Stimulated activated naive CD4-positive, alpha-beta T cell treated with Interleukin-2 at 50 U/mL for 16 hours (primary cell): ENCODE data around the gene NOS3.
"Not testable (repeated sequence)": the region's sequence is repeated elsewhere in the genome, so short reads cannot be mapped to it uniquely, and the experiment has no call there.

Experiments
- DNase-seq: peaks from one replicate; lab custom pipeline; 2025; lab: John Stamatoyannopoulos, UW

NOS3 gene

DNA sequence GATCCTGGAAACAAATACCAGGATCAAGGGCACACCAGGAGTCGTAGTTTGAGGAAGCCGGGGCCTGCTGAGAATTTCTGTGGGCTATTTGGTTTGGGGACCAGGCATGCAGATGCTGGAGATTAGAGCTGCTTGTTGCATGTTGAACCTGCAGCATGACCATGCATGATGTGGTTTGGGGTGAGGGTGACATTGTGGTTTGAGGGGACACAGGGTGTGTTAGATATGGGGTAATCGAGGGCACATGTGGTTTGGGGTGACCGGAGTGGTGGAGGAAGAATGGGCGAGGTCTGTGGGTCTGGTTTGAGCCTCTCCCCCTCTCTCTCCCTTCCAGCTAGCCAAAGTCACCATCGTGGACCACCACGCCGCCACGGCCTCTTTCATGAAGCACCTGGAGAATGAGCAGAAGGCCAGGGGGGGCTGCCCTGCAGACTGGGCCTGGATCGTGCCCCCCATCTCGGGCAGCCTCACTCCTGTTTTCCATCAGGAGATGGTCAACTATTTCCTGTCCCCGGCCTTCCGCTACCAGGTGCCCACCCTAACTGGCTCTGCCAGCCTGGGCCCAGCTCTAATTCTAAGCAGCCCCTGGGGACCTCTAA is 10.2 kb downstream of the NOS3 start:
- DNase-seq, result no peak

DNA sequence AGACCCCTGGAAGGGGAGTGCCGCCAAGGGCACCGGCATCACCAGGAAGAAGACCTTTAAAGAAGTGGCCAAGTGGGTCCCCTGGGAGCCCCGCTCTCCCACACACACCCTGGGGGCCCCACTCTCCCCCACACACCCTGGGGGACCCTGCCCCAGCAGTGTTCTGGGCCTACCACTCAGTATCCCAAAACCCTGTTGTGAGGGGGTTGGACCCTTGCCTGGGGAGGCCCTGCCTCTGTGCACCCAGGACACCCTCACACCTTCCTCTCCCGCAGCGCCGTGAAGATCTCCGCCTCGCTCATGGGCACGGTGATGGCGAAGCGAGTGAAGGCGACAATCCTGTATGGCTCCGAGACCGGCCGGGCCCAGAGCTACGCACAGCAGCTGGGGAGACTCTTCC is 10.7 kb downstream of the NOS3 start:
- no peak for DNase-seq

DNA sequence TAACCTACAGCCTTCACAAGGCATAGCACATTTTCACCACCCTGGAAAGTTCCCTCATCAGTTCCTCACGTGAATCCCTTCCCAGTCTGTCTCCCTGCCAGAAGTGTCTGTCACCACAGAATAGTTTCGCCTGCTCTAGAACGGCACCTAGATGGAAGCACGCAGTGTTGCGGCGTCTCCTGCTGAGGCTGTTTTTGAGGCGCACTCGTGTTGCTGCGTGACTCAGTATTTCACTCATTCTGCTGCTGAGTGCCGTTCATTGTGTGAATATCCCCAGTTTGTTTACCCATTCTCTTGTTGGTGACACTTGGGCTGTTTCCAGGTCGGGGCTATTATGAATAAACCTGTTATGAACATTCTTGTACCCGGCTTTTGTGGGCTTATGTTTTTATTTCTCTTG is 12.8 kb downstream of the NOS3 start:
- no peak for DNase-seq

DNA sequence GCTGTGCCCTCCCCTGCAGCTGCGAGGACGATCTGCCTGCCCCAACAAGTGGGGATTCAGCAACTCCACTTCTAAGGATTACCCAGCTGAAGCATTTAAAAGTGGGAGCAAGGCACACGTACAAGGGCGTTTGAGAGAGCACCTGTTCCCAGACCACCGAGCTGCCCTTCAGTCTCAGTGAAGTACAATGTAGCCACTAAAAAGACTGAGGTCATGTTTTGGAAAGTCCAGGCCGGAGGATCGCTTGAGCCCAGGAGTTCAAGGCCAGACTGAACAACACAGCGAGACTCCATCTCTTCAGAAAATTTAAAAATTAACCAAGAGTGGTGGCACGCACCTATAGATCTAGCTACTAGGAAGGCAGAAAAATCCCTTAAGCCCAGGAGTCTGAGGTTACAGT is 14.7 kb downstream of the NOS3 start:
- no peak for DNase-seq

DNA sequence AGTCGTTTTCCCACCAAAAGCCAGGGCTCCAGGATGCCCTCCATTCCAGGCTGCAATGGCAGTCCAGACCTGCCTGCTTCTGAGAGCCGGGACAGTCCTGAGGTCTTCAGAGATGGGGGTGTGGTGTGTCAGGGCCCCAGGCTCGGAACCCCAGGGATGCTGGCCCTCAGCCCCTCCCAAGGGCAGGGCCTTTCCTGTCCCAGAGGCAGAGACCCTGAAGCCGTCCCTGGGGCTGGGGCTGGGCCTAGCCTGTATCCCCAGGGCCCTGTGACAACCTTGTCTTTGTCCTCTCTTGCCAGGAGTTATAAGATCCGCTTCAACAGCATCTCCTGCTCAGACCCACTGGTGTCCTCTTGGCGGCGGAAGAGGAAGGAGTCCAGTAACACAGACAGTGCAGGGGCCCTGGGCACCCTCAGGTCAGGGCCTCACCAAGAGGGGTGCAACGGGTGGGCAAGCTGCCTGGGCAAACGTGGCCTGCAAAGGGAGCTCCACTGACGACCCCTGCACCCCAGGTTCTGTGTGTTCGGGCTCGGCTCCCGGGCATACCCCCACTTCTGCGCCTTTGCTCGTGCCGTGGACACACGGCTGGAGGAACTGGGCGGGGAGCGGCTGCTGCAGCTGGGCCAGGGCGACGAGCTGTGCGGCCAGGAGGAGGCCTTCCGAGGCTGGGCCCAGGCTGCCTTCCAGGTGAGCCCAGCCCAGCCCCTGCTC is 15.9 kb downstream of the NOS3 start:
- no peak for DNase-seq

DNA sequence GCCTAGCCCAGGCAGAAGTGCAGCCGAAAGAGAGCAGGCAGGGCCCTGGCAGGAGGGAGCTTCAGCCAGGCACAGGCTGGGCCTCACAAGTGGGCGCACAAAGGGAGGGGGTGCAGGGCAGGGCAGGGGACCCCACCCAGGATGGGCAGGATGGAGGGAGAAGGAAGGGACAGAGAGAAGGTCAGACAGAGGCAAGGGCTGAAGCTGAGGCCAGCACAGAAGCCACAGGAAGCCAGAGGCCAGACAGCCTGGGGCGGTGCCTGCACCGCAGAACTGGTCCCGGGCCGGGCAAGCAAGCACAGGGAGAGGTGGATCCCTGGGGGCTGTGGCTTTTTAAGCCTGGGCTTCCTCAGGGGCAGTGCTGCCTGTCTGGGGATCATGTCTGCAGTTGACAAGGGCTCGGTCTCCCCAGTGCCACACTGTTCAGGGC is 16.7 kb downstream of the NOS3 start:
- DNase-seq, result no peak

DNA sequence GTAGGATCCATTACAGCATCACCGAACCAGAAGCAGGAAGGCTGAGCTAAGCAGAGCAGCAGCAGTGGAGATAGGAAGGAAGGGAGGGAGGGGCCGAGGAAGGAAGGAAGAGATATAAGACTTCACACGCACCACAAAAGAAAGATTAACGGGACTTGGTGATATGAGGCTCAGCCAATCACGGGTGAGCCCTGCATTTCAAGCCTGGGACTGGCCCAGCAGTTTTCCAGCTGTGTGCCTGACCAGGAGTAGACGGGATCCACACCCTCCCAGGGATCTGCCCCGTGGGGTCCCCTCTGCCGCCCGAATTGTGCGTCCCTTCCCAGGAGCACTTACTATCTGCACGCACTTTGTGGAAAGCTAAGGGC is 17.3 kb downstream of the NOS3 start:
- DNase-seq, result no peak

DNA sequence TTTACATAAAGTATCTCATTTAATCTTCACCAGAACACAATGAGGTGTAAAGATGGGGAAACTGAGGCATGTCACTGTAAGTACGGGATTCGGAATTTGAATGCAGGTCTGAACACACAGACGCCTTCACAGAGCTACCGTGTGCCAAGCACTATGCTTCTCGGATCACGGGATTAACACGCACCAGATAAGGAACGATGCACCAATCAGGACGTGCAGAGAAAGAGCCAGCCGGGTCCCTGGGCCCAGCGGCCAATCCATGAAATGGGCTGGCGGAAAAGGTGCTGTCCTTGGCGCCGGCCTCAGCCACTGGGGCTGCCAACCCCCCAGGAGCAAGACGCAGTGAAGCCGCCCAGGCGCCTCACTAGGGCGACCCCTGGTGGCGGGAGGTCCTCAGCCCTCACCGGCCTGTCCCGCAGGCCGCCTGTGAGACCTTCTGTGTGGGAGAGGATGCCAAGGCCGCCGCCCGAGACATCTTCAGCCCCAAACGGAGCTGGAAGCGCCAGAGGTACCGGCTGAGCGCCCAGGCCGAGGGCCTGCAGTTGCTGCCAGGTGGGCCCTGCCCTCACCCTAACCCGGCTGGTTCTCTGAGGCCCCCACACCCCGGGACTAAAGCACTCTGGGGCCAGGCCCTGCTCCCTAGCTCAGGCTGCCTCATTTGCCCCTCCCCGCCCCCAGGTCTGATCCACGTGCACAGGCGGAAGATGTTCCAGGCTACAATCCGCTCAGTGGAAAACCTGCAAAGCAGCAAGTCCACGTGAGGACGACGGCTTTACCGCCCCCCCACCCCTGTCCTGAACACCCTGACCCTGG is 17.9 kb downstream of the NOS3 start:
- DNase-seq, result peak; percentile 73

DNA sequence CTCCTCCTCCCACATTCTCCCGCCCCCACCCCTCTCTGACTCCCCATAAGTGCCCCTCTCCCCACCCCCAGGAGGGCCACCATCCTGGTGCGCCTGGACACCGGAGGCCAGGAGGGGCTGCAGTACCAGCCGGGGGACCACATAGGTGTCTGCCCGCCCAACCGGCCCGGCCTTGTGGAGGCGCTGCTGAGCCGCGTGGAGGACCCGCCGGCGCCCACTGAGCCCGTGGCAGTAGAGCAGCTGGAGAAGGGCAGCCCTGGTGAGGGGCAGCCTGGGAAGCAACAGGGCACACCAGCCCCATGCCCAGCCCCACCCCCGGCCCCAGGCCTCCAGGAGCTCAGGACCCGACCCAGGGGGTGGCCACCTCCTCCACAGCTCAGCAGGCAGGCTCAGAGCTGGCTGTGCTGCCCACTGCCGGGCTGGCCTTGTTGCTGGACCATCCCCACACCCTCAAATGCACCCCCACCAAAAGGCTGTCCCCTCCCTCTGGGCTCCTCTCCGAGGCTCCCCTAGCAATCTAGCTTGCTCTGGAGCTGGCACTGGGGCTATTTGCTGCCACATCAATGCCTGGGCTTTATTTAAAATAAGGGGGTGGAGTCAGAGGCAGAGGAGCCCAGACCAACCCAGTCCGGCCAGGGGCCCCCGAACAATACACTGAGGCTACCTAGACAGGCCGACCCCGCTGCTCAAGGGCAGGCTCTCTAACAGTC is 18.7 kb downstream of the NOS3 start:
- no peak for DNase-seq

DNA sequence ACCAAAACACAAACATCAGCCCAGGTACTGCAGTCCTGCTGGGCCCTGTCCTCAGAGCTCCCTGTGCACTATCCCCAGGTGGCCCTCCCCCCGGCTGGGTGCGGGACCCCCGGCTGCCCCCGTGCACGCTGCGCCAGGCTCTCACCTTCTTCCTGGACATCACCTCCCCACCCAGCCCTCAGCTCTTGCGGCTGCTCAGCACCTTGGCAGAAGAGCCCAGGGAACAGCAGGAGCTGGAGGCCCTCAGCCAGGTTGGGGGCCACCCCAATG is 19.2 kb downstream of the NOS3 start:
- no peak for DNase-seq

DNA sequence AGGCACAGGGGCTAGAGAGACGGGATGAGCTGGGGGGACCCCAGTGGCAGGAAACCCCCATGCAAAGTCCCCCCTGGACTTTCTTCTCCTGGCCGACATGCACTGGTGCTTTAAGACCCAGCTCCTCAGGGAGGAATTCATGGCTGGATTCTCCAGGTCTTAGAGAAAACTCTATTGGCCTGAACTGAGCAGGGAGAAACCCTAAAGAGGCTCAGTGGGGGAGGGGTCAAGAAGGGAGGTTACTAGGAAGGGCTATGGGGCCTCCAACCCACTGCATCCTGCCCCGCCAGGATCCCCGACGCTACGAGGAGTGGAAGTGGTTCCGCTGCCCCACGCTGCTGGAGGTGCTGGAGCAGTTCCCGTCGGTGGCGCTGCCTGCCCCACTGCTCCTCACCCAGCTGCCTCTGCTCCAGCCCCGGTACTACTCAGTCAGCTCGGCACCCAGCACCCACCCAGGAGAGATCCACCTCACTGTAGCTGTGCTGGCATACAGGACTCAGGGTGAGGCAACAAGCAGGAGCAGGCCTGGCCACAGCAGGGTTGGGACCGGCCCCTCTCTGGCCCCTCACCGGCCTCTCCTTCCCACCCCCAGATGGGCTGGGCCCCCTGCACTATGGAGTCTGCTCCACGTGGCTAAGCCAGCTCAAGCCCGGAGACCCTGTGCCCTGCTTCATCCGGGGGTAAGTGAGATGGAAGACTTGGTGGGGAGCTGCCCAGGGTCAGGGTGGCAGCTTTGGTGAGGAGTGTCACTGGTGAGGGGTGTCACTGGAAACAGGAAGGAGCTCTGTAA is 19.7 kb downstream of the NOS3 start:
- peak; percentile 40 for DNase-seq

DNA sequence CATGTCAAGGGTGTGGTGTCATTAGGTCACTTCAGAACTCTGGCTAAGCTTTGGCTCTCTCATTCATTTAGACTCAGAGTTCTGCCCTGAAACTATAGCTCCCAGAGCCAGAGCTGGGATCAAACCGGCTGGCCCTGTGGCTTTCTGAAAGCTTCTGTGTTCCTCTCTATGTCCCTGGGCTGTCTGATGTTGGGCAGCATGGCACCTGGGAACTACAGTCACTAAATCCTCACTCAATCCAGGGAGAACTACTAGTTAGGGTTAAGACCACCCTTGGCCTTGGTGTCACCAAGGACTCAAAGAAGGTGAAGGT is 20.2 kb downstream of the NOS3 start:
- DNase-seq, result no peak

DNA sequence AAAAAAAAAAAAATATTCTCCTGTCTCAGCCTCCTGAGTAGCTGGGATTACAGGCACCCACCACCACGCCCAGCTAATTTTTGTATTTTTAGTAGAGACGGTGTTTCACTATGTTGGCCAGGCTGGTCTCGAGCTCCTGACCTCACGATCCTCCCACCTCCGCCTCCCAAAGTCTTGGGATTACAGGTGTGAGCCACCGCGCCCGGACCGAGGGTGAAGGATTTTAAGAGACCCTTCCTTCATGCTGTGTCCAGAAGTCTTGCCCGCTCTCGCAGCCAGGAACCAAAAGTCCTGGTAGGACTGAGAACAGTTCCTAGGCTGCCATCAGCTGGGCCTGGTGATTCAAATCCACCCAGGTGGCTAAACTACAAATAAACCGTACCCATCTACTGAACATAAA is 20.8 kb downstream of the NOS3 start:
- not testable (repeated sequence) for DNase-seq

DNA sequence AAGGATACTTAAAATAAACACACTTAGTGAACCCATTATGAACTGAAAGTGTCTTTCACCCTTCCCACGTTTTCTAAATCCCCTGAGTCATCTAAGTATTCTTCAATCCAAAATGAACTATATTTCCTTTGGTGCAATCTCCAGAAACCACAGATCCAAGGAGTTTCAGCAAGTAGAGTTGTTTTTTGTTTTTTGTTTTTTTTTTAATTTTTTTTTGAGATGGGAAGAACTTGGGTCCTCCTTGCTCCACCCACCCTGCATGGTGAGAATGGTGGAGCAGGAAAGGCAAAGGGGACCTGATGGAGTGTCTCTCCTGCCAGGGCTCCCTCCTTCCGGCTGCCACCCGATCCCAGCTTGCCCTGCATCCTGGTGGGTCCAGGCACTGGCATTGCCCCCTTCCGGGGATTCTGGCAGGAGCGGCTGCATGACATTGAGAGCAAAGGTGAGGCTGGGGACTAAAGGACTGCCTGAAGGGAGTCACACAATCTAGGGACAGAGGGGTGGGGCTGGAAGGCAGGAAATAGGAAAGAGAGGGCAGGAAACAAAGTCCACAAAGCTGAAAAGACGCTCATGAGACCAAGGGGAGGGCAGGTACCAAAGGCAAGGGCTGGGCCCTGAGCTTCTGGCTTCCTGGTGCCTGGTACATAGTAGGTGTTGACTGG is 21.3 kb downstream of the NOS3 start:
- no peak for DNase-seq

DNA sequence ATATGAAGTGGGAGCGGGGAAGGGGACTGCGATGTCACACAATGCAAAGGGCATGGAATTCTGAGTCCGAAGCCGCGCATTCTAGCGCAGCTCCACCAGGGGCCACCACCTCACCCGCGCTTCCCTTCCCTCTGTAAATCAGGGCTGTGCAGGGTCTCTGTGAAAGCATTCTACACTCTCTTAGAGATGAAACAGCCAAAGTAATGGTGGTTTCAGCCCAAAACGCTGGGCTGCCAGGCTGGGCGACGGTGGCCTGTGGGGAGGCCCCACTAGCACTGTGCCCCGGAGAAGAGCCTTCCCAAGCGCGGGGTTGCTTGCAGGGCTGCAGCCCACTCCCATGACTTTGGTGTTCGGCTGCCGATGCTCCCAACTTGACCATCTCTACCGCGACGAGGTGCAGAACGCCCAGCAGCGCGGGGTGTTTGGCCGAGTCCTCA is 22.1 kb downstream of the NOS3 start:
- DNase-seq, result no peak

DNA sequence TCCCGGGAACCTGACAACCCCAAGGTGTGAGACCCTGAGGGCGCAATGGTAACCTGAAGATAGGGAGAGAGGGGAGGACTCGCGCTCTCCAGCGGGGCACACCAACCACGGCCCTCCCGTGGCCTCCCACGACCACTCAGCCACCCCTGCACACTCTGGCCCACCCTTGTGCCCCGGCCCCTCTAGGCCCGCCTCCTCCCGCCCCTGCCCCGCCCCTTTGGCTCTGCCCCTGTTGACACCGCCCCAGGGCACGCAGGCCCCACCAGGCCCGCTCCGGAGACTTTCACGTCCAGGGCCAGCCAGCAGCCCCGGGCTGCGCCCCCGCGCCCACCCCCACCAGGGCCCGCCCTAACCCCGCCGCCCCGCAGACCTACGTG is 22.5 kb downstream of the NOS3 start:
- no peak for DNase-seq

DNA sequence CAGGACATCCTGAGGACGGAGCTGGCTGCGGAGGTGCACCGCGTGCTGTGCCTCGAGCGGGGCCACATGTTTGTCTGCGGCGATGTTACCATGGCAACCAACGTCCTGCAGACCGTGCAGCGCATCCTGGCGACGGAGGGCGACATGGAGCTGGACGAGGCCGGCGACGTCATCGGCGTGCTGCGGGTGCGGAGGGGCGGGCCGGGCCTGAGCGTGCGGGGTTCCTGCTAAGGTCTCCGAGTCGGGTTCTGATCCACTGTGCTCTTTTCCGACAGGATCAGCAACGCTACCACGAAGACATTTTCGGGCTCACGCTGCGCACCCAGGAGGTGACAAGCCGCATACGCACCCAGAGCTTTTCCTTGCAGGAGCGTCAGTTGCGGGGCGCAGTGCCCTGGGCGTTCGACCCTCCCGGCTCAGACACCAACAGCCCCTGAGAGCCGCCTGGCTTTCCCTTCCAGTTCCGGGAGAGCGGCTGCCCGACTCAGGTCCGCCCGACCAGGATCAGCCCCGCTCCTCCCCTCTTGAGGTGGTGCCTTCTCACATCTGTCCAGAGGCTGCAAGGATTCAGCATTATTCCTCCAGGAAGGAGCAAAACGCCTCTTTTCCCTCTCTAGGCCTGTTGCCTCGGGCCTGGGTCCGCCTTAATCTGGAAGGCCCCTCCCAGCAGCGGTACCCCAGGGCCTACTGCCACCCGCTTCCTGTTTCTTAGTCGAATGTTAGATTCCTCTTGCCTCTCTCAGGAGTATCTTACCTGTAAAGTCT is 23.1 kb downstream of the NOS3 start:
- peak; percentile 88 for DNase-seq

DNA sequence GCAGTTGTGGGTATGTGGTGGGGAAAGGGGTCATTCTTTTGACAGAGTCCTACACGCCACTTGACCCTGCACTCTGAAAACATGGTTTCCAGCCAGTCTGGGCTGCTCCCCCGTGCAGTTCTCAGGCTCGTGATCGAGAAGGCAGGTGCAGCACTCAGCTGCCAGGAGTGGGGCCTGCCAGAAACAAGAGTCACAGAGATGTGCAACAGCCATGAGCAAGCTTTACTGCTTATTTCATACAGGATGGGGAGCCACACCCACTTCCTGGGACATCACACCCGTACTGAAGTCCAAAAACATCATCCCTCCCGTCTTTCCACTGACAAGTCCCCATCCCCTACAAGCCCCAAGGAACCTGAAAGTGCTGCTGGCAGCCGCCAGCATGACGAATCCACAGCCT is 24.1 kb downstream of the NOS3 start:
- no peak for DNase-seq

DNA sequence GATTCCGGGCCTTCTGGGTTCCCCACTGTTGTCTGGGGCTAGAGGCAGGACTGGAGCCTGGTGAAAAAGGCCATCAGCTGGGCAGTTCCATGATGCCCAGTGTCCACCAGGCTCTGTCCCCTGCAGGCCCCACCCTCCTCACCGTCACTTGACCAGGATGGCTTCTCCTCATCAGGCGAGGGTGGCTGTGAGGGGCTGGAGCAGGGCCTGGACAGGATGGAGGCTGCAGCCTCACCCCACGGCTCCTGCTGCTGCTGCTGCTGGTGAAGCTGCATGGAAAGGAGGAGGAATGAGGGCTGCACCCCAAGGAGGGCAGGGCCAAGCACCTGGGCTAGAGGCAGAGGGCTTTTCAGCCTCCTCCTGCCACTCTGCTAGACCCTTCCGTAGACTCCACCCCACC is 25.1 kb downstream of the NOS3 start:
- DNase-seq, result no peak

DNA sequence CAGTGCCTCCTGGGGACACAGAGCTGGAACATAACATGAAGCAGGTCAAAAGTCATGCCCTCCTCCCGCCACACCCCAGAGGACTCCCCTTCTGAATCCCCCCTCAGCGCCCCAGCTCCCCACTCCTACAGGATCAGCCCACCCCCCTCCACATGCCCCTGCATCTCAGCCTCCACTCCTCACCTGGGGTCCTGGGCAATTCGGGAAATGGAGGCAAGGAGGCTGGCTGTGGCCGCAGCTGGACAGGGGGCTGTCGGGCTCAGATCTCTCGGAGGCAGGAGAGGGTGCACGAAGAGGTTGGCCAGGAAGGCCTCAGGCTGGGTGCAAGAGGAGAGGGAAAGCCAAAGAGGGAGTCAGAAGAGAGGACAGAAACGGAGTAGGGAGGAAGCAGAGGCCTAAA is 25.7 kb downstream of the NOS3 start:
- no peak for DNase-seq

DNA sequence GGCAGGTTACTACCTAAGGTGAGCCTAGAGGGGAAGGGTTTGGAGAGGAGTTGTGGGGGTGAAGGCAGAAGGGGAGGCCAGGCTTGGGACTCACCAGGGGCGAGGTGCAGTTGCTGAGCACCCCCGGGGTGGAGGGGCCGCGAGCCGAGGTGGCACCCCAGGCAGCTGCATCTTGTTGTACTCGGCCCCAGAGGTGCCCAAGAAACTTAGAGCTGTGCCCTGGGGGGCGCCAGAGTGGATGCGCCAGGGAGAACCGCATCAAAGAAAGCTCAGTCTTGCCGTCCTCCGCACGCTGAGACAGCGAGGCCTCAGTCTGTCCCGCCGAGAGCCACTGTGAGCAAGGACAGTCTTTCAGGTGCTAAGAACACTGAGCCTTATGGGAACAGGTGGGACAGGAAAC is 26.1 kb downstream of the NOS3 start:
- DNase-seq, result no peak
